Thoracic aorta (tissue), 2 donors: ENCODE results near the gene PPM1N. TPM values are rescaled to one million over a fixed set of nuclear protein-coding genes. Genes with fewer than 3 reads are reported as not detected.
A peak's percentile ranks its signal among the peaks of the same experiment; 100 is the strongest.

Experiments
- ATAC-seq: fragments of 150-250 bp; one replicate; pipeline ENCODE4 v1.8.0; 2017; ENCODE audit warnings: low read depth; ENCODE audit not compliant: insufficient number of reproducible peaks, low FRiP score
- DNase-seq: peaks from one replicate; pipeline ENCODE4 v3.0.0-alpha.2; 2020; ENCODE audit warnings: low spot score
- H3K27ac ChIP-seq, 2 donors: fragments of 200-600 bp; sonication (generic); 1 replicate in 1 of 2; 2 replicates in 1 of 2; pipeline ENCODE4 v1.5.1; 2016; ENCODE audit warnings: mild to moderate bottlenecking in 2 of 2, moderate library complexity in 2 of 2
- H3K27me3 ChIP-seq: fragments of 200-600 bp; sonication (generic); replicated peaks from 2 replicates; pipeline ENCODE4 v1.6.0; 2016; ENCODE audit warnings: mild to moderate bottlenecking; ENCODE audit not compliant: insufficient read depth
- H3K36me3 ChIP-seq: fragments of 200-600 bp; sonication (generic); one replicate; pipeline ENCODE4 v1.5.1; 2016
- H3K4me1 ChIP-seq, 2 donors: fragments of 200-600 bp; sonication (generic); 1 replicate in 1 of 2; 2 replicates in 1 of 2; pipeline versions ENCODE4 v1.5.1 to v1.6.0; 2016; ENCODE audit warnings: low read depth in 2 of 2, mild to moderate bottlenecking in 1 of 2; ENCODE audit not compliant: control insufficient read depth in 1 of 2
- H3K4me3 ChIP-seq: fragments of 200-600 bp; sonication (generic); 2 replicates; pipeline ENCODE4 v1.5.1; 2016; ENCODE audit warnings: mild to moderate bottlenecking
- H3K9me3 ChIP-seq: fragments of 200-600 bp; sonication (generic); 2 replicates; pipeline ENCODE4 v1.5.1; 2016
- CTCF ChIP-seq: fragments of 200-600 bp; sonication (generic); IDR thresholded peaks from one replicate; pipeline ENCODE4 v1.5.1; 2019; ENCODE audit warnings: antibody characterized with exemption
- total RNA-seq, 2 donors: library from RNA; depleted of rRNA; stranded (reverse); fragments of >200 nt; gene quantifications; one replicate each; pipeline versions ENCODE4 v1.1.0 to v1.2.3, GENCODE V29; 2016

Gene PPM1N
- total RNA-seq, 2 donors from 2014 or later, result 3.5 to 6.6 TPM

- DNase-seq, result peak; percentile 47
These were observed 9.0 kb downstream of the PPM1N start, which contains the start of gene VASP for GRCh38 chr19:45506989-45507871. TSS of gene VASP (plus strand) at chr19:45507479. CDS start at chr19:45507772, 293 bp downstream.

GRCh38 chr19:45507872-45508416 is 9.7 kb downstream of the PPM1N start:
- peaks cover 7 to 42% of the 10 kb centered on the region in 2 donors for H3K4me1 ChIP-seq
- ATAC-seq (no peak), DNase-seq (no peak)
- TF ChIP-seq CTCF, result no peak
- H3K36me3 ChIP-seq, result no peaks in the 10 kb centered on the region
- peak overlapping the region; percentile 95 for H3K4me3 ChIP-seq
- no peaks in the 10 kb centered on the region for H3K9me3 ChIP-seq
- H3K27me3 ChIP-seq, result no peaks in the 10 kb centered on the region
- peak overlapping the region; percentile 96 to 99 for H3K27ac ChIP-seq

More at GRCh38 chr19:45506989-45507871, 9.0 kb downstream of the PPM1N start, which contains the start of gene VASP:
- no peaks in the 10 kb centered on the region for H3K9me3 ChIP-seq
- TF ChIP-seq CTCF, result no peak
- peak within 1 kb of the TSS; percentile 95 for H3K4me3 ChIP-seq
- H3K36me3 ChIP-seq, result no peaks in the 10 kb centered on the region
- peaks cover 4 to 35% of the 10 kb centered on the region in 2 donors for H3K4me1 ChIP-seq
- no peak for ATAC-seq
- H3K27ac ChIP-seq, result peak within 1 kb of the TSS; percentile 96 to 99
- no peaks in the 10 kb centered on the region for H3K27me3 ChIP-seq

GRCh38 chr19:45508417-45508860 is 10.2 kb downstream of the PPM1N start:
- no peak for DNase-seq
- H3K27me3 ChIP-seq, result no peaks in the 10 kb centered on the region

GRCh38 chr19:45508861-45509691 is 10.8 kb downstream of the PPM1N start:
- DNase-seq (peak; percentile 67), ATAC-seq (peak; percentile 39)
- Histone ChIP-seq H3K9me3 (no peaks in the 10 kb centered on the region), H3K36me3 (no peaks in the 10 kb centered on the region), H3K4me1 (peaks cover 15 to 53% of the 10 kb centered on the region in 2 donors), H3K27ac (peak overlapping the region; percentile 96 to 99), H3K4me3 (peak overlapping the region; percentile 95), H3K27me3 (no peaks in the 10 kb centered on the region)
- TF ChIP-seq CTCF, result peak; percentile 36

More at GRCh38 chr19:45508417-45508860, 10.2 kb downstream of the PPM1N start:
- Histone ChIP-seq H3K4me3 (peak overlapping the region; percentile 95), H3K36me3 (no peaks in the 10 kb centered on the region), H3K9me3 (no peaks in the 10 kb centered on the region), H3K4me1 (peaks cover 10 to 47% of the 10 kb centered on the region in 2 donors), H3K27ac (peak overlapping the region; percentile 96 to 99)
- ATAC-seq, result no peak
- no peak for TF ChIP-seq CTCF
